T-helper 2 cell (primary cell): ENCODE data around the gene MNAT1.
A peak's percentile ranks its signal among the peaks of the same experiment; 100 is the strongest.

ENCODE experiments used
- DNase-seq, 5 experiments: peaks; one replicate each; pipeline versions ENCODE4 v3.0.0 to v3.0.0-alpha.2; 2012 to 2022

Gene MNAT1

DNA sequence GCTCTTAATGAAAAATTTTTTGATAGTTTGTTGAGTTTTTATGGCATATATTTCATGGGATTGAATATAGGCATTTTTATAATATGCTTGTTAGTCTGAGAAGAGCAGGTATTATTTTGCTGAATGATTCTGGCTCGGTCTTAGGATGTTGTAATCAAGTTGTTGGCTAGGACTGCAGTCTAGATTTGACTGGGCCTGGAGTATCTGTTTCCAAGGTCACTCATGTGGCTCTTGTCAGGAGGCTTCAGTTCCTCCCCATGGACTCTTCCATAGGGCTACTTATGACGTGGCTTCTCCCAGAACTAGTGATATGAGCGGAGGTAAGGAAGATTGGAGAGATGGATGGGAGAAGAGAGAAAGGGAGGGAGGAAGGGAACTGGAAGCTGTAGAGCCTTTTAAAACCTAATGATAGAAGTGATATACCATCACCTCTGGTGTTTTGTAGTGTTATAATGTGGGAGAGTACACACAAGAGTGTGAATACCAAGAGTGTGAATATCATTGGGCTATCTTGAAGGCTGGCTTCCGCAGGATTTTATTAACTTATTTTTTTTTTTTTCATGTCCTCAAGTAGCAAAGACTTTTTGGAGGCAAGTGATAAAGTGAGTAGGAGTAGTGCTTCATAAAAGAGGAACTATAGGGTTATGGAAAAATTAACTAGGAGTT, 4.4 kb downstream of the MNAT1 start:
- no peak for DNase-seq

DNA sequence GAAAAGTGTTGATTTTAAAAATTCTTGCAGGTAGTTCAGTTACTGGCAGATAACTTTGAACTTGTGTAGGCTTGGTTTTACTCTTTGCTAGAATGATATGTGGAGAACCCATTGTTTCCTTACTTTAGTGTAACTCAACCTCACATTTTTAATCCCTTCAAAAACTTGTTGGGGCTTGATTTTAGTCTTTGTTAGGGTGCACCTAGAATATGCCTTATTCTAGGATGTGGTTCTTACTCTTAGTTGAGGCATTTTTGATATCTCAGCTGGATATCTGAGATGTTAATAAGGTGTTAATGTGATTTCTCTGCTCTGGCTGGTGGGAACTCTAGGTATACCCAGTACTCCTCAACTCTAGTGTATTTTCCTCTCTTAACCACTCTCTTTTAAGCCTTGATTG, 10.0 kb downstream of the MNAT1 start:
- DNase-seq = no peak

DNA sequence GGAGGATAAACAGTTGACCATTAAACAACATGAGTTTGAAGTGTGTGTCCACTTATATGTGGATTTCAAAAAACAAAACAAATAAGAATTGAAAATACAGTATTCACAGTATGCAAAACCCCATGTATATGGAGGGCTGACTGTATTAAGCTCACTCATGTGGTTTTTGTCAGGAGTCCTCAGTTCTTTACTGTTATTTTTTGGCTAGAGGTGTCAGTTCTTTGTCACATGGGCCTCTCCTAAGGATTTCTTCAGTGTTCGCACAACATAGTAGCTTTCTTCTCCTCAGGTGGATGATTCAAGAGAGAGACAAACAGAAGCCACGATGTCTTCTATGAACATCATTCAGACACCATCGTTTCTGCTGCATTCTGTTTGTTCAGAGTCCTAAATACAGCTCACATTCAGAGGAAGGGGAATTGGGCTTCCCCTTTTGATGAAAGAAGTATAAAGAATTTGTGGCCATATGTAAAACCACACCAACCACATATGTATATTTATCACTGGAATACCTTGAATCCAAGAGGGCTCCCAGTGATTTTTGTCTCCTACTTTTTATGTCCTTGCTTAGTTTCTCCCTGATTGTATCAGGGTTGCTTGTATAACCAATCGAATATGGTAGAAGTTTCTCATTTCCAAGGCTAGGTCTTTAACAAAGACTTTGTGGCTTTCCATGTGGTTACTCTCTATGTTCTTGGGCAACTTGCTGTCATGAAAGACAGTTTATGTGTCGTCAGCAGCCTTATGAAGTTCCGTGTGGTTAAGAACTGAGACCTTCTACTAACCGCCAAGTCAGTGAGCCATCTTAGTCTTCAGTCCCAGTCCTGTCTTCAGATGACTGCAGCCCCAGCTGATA, 18.9 kb downstream of the MNAT1 start:
- peak in 4 of 5 experiments; percentile 3 to 98 (median 53) for DNase-seq

DNA sequence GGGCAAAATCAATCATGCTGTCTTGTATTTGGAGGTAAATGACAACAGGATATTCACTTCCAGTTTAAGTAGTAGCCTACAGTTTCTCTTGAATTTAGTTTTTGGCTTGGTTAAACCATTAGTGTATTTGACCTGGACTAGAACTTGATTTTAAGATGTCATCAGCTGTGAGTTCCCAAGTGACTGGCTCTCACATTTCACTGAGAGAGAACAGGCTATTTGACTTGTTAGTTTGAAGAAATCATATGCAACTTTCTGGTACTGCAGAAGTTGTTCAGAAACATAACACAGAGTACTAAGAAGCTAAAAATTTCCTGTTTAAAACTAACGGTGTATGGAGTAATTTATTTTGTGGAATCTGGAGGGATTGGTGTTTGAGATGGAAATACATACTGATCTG, 22.3 kb downstream of the MNAT1 start:
- DNase-seq = no peak

DNA sequence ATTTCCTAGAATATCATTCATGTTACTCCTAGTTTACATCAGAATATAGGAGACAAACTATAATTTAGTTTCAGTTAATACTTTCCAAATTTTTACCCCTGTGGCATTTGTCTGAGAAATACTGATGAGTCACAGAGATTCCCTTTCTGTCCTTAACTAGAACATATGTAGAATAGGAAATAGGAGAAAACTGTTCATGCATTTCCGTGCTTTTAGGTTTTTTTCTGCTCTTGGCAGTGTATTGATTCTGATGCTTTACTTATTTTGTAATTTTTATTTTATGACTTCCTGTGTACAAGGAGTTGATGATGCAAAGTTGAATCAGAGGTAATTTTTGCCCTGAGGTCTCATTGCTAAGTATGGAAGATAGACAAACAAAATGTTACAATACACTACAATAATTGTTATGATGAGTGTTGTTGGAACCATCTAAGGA, 23.0 kb downstream of the MNAT1 start:
- no peak for DNase-seq

DNA sequence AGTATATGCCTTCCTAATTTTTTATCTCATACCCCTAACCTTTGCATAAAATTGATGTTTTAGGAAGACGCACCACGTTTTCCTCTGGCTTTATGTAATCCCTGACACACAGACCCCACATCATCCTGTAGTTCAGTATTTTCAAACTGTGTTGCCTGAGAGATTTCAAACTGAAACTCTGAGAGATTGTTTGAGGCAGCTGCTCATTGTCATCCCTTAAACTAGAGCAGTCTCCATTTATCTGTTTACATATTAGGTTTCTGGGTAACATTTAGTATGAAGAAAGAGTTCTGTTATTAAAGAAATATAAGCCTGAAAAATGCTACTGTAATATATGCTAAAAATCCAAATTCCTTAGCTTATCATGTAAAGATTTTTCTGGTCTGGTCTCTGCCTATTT, 24.3 kb downstream of the MNAT1 start:
- peak in 1 of 5 experiments; percentile 45 for DNase-seq

DNA sequence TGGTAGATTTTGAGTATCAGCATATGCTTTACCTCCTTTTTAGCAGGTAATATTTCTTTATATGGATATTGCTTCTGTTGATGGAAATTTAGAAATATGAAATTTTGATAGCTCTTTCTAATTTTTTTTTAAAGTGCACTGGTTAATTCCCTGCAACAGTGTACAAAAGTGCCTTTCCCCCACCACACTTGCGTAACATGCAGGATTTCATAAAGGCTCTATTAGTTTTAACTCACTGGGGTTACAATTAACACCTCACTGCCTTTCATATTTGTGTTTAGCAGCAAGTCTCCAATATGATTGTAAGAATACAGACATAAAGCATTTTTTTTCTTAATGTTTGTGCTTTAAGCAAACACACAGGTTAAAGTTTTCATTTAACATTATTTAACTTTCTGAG, 25.6 kb downstream of the MNAT1 start:
- no peak for DNase-seq

DNA sequence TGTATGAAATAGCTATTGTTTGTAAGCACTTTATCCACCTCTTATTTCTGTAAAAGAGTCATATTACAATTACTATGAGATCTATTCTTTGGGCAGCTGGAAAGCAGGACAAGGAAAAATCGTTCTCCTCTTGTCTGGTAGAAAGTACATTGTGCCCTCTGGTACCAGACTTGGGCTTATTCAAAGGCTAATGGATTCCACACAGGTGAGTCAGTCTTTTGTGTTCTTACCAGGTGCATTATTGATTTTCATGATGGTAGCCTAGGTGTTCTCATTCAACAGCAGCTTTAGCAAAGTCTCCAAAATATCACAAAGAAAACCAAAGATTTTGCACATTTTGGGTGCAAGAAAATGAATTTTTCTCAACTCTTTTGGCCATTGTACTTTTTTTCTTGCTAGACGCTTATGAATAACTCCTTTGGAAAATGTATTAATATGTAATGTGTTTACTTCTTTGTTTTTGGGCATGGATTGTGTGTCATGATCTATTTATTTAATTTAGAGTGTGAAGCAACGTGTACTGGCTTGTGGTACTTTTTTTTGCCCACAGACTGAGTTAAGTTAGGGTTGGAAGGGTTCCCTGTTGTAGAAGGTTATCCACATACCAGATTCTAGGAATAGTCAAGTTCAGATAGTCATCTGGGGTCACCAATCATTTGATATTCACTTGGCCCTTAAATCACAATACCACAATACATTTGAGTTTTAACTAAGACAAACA, 26.2 kb downstream of the MNAT1 start:
- DNase-seq = no peak

DNA sequence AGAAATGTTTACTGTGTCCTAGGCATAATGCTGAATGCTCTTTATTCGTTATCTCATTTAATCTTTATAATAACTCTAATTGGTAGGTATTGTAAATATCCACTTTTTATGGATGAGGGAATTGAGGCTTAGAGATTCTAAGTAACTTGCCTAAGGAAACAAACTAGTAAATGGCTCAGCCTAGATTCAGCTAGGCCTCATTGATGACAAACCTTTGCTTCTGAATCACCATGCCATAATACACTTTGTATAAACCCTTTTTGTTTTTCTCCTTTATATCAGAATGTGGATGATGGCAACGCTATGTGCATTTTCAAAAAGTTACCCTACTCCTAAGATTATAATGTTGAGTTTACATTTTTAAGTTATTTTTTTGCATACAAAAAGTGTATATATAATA, 34.0 kb downstream of the MNAT1 start:
- DNase-seq = no peak

DNA sequence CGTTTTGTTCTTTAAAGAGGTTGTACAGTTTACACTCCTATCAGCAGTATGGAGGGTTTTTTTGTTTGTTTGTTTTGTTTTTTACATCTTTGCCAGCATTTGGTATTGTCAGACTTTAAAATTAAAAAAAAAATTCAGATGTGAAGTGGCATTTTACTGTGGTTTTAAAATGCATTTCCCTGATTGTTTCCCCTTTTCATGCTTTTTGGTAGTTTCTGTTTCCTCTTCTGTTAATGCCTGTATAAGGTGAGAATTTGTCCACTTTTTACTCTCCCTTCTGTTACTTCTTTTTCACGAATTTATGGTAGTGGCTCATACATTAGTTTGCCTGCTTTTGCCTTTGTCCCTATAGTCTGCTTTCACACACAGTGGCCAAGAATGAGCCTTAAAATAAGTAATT, 36.6 kb downstream of the MNAT1 start:
- DNase-seq = no peak

DNA sequence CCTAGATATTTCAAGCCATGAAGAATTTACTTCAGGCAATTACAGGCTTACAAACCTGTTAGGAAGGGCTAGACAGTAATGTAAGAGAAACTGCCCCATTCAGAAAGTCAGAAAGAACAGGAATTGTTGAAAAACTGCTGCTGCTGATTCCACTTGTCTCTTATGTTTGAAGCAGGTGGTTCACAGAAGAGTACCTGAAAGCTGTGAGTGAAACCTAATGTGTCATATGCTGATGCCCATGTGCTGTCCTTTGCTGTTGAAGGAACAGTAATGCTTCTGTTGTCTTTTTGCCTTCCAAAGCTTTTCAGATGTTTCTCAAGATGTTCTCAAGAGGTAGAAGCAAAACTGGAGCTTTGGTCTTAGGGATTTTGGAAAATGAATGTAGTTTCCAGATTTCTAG, 39.0 kb downstream of the MNAT1 start:
- no peak for DNase-seq

DNA sequence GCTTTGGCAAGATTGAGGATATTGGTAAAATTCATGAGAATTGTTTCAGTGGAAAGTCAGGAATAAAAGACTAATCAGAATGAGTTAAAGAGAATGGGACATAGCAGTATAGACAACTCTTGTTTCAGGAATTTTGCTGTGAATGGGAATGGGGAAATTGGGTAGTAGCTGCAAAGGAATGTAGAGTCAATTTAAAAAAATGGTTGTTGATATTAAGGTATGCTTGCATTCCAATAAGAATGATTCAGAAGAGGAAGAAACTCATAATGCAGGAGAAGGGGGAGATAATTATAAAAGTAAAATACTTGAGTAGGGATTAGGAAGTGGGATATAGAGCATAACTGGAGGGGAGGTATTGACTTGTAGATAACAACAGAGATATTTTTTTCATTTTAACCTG, 40.7 kb downstream of the MNAT1 start:
- DNase-seq = no peak

DNA sequence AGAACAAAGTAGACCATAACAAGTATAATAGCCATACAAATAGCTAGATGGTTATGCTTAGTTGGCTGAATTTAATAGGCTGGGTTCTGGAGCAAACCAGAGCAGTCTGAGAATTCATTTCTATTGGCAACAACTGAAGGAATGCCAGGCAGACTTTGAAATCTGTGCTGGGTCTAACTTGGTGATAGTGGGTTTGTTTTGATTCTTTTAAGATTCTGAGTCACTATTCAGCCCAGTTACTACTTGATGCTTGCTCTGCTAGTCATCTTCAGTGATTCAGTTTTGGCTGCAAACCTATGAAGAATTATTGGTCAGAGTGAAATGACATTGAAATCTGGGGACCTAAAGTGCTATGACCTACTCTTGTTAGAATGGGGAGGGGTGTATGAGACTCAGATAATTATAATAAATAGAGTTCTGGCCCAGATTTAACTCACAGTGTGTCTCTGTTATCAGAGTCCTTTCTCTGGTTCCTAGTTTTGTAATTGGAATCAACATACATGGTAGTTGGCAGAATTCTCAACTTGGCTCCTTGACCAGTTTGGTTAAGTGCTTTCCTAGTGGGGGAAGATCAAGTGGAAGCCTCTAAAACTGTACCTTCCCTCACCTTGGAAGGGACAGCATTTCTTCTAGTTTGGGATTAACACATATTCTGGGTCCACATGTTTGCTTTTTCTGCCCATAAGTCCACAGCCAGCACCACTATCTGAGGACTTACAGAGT, 43.5 kb downstream of the MNAT1 start:
- no peak for DNase-seq

DNA sequence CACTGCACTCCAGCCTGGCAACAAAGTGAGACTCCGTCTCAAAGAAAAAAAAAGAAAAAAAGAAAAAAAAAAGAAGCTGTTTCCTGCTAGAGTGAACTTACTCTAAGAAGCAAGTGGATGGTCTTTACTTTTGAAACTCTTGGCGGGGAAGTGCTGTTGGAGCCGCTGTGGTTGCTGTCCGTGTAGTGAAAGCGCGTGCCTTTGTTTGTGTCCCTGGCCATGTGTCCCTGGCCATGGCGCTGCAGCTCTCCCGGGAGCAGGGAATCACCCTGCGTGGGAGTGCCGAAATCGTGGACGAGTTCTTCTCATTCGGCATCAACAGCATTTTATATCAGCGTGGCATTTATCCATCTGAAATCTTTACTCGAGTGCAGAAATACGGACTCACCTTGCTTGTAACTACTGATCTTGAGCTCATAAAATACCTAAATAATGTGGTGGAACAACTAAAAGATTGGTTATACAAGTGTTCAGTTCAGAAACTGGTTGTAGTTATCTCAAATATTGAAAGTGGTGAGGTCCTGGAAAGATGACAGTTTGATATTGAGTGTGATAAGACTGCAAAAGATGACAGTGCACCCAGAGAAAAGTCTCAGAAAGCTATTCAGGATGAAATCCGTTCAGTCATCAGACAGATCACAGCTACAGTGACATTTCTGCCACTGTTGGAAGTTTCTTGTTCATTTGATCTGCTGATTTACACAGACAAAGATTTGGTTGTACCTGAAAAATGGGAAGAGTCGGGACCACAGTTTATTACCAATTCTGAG, 45.4 kb downstream of the MNAT1 start:
- peak in 1 of 5 experiments; percentile 85 for DNase-seq

DNA sequence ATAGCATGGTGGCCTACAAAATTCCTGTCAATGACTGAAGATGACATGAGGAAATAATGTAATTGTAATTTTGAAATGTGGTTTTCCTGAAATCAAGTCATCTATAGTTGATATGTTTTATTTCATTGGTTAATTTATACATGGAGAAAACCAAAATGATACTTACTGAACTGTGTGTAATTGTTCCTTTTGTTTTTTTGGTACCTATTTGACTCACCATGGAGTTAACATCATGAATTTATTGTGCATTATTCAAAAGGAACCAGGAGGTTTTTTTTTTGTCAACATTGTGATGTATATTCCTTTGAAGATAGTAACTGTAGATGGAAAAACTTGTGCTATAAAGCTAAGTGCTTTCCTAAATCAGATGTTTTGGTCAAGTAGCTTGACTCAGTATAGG, 46.0 kb downstream of the MNAT1 start:
- DNase-seq = peak in 1 of 5 experiments; percentile 43

DNA sequence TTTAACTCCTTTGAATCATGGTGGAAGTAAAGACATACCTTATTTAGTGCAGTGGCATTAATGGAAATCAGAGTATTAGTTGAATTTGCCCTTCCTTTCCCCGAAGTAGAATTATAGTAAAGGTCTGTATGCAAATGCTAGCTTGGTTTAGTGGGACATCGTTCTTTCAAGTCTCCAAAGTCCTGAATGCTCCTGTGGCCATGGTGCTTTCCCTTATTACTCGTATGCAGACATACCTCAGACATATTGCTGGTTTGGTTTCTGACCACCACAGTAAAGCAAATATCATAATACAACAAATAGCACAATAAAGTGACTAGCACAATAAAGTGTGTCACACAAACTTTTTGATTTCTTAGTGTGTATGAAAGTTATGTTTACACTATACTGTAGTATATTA, 52.3 kb downstream of the MNAT1 start:
- no peak for DNase-seq

DNA sequence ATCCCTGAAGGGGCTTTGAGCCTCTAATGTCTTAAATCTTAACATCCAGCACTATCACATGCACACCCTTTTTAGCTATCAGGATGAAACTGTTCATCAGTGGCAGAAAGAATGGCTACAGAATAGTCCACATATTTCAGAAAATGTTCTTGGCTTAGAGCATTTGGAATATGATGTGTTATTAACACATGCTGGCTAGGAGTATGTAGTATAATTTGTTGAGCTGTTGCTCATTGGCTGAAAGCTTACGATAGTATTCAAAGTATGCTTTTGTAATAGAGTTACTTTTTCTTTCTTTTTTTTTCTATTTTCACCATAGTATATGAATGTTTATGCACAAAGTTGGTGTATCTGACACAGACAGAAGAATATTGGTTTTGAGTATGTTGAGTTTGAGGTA, 55.1 kb downstream of the MNAT1 start:
- no peak for DNase-seq

DNA sequence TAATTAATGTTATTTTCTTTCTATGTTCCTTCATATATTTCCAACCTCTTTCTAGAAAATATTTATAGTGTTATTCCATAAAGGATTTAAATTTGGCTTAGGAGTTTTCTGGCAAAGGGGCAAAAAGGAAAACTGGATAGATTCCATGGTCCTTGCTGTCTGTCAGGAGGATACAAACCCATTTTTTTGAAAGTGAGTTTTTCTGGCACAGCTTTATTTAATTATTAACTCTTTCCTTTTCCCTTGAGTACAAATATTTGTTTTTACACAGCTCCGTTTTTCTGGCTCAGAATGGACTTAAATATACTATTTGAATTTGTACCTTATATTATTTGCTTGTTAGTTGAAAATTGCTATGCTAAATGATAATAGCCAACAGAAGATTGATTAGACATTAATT, 56.3 kb downstream of the MNAT1 start:
- no peak for DNase-seq

DNA sequence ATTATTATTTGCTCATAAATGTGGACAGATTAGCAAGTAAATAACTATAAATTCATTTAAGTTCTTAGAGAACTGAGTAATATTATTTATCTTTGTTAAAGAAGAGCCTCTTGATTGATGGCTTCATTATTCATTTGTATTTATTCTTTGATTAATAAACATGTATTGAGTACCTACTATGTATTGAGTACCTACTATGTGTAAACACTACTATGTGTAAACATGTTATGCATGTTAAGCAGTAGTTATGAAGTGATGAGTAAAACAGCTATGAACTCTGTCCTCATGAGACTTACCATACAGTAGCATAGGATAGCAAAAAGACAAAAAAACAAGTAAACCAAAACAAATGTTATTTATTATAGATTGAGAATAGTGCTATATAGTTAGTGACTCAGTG, 61.9 kb downstream of the MNAT1 start:
- no peak for DNase-seq

DNA sequence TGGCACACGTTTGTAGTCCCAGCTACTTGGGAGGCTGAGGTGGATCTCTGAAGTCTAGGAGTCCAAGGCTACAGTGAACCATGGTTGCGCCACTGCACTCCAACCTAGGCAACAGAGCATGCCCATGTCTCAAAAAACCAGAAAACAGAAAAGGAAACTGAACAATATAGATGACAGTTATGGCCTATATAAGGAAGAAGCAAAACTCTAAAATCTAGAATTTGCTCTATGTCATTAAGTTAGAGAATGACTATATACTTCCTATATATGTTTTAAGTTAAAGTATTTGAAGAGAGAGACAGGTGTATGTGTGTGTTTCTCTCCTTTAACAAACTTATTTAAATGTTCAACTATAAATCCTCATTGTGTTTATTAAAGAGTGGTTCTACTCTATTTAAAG, 65.8 kb downstream of the MNAT1 start:
- DNase-seq = no peak

DNA sequence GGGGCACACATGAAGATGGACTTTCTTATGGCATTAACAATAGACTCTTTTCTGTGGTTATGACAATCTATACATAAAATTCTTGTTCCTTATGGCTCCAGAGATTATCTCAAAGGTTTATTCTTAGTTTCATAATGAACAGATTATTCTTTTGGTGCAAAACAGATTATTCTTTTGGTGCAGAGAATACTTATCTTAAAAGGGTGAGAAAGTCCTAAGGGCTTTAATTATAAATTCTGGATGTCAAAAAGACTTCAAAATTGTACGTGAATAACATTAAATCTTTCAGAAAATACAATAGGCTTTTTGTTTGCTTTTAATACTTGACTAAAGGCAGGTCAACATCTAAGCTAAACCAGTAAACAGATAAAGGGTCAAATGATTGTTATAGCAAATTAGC, 69.3 kb downstream of the MNAT1 start:
- DNase-seq = no peak

DNA sequence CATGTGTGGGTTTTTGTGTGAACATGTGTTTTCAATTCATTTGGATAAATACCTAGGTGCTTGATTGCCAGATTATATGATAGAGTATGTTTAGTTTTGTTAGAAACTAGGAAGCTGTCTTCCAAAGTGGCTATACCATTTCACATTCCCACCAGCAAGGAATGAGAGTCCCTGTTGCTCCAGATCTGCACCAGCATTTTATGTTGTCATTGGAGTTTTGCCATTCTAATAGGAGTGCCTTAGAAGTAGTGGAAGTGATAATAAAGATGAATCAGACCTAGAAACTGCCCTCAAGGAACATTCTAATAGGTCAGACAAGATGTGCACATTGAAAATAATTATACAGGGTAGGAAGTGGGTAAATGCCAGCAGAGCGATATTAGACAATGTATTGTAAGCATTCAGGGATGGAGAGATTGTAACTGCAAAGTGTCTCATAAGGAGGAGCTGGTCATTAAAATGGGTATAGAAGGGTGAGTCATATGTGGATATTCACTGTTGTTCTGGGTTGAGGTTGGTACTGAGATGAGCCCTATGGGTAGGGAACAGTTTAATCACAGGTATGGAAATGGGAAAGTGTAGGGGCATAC, 71.4 kb downstream of the MNAT1 start:
- peak in 1 of 5 experiments; percentile 29 for DNase-seq
